Stimulated activated naive CD8-positive, alpha-beta T cell treated with anti-CD3 and anti-CD28 coated beads, Interleukin-15, Interleukin-2, amounts not matched to agents 100 ng/mL and 50 ng/mL, for 24 hours (primary cell): ENCODE measurements around the gene TTC31.
A peak's percentile ranks its signal among the peaks of the same experiment; 100 is the strongest.

ENCODE experiments used
- H3K27ac Mint-ChIP-seq: one replicate; pipeline ENCODE4 v1.8.0; 2021; ENCODE audit warnings: mild to moderate bottlenecking, mixed read lengths
- H3K27me3 Mint-ChIP-seq: one replicate; pipeline ENCODE4 v1.8.0; 2021; ENCODE audit warnings: mixed read lengths
- H3K36me3 Mint-ChIP-seq: one replicate; pipeline ENCODE4 v1.8.0; 2021; ENCODE audit warnings: low read depth, mixed read lengths
- H3K4me1 Mint-ChIP-seq: one replicate; pipeline ENCODE4 v1.8.0; 2021; ENCODE audit warnings: low read depth, mixed read lengths
- H3K4me3 Mint-ChIP-seq: one replicate; pipeline ENCODE4 v1.8.0; 2021; ENCODE audit warnings: mild to moderate bottlenecking, mixed read lengths
- H3K9me3 Mint-ChIP-seq: one replicate; pipeline ENCODE4 v1.8.0; 2021; ENCODE audit warnings: mixed read lengths

TTC31 gene

DNA sequence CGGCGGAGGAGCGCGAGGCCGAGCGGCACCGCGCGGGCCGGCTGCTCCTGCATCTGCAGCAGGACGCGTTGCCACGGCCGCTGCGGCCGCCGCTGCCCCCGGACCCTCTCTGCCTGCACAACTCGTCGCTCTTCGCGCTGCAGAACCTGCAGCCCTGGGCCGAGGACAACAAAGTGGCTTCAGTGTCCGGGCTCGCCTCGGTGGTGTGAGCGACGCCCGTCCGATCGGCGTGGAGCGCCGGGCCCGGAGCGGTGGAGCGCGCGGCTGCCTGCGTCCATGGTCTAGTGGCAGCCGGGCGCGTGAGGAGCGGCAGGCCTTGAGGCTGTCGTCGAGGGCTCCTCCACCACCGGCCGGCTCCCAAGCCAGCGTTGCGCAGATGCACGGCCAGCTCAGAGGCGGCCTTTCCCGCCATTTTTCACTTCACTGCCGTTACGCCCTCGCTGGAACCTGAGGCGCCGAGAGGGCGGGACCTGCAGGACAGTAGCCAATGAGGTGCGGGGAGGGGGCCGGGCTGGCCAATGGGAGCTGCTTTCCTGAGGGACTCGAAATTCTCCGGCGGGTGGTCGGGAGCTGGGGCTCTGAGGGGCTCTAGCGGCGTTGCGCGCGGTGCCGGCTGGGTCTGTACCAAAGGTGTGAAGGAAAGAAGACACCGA lies 33.2 kb downstream of the TTC31 start:
- peaks cover 79% of the 10 kb centered on the region for H3K27me3 Mint-ChIP-seq
- peak overlapping the region; percentile 58 for H3K4me3 Mint-ChIP-seq
- H3K27ac Mint-ChIP-seq, result no peak overlapping the region
- no peaks in the 10 kb centered on the region for H3K9me3 Mint-ChIP-seq
- peaks cover 25% of the 10 kb centered on the region for H3K4me1 Mint-ChIP-seq
- no peaks in the 10 kb centered on the region for H3K36me3 Mint-ChIP-seq

DNA sequence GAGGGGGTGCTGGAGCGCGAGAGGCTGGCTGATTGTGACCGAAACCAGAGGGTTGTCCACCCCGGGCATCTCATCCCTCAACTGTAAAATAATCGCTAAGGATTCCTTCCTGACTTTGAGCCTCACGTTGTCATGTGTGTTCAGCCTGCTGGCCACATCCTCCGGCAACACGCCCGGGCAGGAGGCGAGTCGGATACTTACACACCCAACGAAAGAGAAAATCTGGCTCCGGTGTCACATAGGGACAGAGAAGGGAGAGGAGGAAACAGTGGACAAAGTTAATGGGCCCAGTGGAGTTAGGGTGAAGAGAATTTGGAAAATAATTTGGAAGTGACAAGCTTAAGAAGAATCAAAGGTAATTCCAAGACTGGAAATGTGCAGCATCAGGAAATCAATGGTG lies 33.8 kb downstream of the TTC31 start:
- Mint-ChIP-seq H3K27ac (peak overlapping the region; percentile 14), H3K4me1 (peaks cover 25% of the 10 kb centered on the region), H3K4me3 (peak overlapping the region; percentile 58), H3K9me3 (no peaks in the 10 kb centered on the region), H3K36me3 (no peaks in the 10 kb centered on the region), H3K27me3 (peaks cover 74% of the 10 kb centered on the region)

DNA sequence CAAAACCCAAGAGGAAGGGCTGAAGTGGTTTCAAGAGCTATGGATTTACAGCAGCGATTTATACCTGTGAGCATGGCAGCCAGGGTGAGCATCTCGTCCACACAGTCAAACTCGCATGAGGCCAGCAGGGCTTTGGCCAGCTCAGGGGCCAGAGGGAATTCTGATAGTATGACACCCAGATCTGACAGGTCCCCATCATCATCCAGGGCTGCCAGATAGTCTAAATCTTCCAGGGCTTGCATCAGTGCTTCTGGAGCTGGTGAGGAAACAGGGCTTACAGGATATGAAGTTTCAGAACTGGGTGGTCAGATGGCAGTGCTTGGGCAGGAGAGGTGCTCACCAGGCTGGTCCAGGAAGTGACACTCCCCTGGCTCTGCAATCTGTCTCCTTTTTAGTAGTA lies 39.6 kb downstream of the TTC31 start:
- H3K9me3 Mint-ChIP-seq, result no peaks in the 10 kb centered on the region
- H3K4me1 Mint-ChIP-seq, result peaks cover 15% of the 10 kb centered on the region
- peaks cover 35% of the 10 kb centered on the region for H3K27me3 Mint-ChIP-seq
- no peak overlapping the region for H3K27ac Mint-ChIP-seq
- H3K36me3 Mint-ChIP-seq, result peaks cover 18% of the 10 kb centered on the region
- no peak overlapping the region for H3K4me3 Mint-ChIP-seq

DNA sequence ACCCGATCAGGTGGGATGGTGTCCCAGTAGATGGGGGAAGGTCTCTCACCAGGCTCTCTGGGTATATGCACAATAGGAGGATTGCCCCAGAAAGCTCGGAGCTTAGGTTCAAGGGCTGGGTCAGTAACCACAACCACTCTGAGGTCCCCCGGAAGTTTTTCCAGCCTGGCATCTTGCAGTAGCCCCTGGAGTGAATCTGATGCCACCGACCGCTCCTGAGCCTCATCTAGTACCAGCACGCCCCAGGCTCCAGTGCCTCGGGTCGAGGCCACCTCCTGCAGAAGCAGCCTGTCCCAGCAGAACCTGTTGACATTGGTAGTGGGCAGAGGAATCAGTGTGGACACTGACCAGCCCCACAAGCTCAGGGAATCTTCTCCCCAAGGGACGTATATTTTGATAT lies 41.1 kb downstream of the TTC31 start:
- no peak overlapping the region for H3K4me3 Mint-ChIP-seq
- peaks cover 30% of the 10 kb centered on the region for H3K4me1 Mint-ChIP-seq
- no peak overlapping the region for H3K27ac Mint-ChIP-seq
- H3K27me3 Mint-ChIP-seq, result peaks cover 20% of the 10 kb centered on the region
- no peaks in the 10 kb centered on the region for H3K9me3 Mint-ChIP-seq
- H3K36me3 Mint-ChIP-seq, result peaks cover 33% of the 10 kb centered on the region

DNA sequence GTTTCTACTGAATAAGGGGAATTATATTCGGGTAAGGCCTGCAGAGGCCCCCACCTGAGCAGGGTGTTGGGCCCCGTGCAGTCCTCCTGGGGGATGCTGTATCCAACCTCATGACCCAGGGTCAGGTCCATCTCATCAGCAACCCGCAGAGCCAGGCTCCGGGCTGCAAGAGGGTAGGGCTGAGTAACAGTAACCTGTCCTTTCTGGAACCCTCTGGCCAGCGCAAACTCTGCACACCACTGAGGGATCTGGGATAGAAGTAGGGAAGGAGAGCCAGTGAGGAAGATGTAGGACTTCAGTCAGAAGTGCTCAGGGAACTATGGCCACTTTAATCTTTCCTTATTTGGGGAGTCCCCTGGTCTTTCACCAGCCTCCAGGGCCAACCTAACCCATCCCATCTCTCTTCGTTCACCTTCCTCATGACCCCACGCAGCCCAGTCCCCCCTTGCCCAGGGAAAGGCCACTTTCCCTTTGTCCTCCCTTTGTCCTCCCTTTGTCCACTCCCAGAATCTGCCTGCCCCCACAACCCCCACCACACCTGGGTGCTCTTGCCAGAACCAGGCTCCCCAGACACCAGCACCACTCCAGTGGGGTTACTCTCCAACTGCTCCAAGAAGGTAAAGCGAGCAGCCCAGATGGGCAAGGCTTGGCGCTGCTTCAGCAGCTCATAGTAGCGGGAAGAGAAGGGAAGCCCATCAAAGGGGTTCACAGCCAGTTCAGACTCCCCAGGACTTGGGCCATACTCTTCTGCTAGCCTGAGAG lies 42.3 kb downstream of the TTC31 start:
- Mint-ChIP-seq H3K4me3 (no peak overlapping the region), H3K9me3 (no peaks in the 10 kb centered on the region), H3K27me3 (peaks cover 8% of the 10 kb centered on the region), H3K27ac (no peak overlapping the region), H3K4me1 (peaks cover 30% of the 10 kb centered on the region), H3K36me3 (peaks cover 36% of the 10 kb centered on the region)

DNA sequence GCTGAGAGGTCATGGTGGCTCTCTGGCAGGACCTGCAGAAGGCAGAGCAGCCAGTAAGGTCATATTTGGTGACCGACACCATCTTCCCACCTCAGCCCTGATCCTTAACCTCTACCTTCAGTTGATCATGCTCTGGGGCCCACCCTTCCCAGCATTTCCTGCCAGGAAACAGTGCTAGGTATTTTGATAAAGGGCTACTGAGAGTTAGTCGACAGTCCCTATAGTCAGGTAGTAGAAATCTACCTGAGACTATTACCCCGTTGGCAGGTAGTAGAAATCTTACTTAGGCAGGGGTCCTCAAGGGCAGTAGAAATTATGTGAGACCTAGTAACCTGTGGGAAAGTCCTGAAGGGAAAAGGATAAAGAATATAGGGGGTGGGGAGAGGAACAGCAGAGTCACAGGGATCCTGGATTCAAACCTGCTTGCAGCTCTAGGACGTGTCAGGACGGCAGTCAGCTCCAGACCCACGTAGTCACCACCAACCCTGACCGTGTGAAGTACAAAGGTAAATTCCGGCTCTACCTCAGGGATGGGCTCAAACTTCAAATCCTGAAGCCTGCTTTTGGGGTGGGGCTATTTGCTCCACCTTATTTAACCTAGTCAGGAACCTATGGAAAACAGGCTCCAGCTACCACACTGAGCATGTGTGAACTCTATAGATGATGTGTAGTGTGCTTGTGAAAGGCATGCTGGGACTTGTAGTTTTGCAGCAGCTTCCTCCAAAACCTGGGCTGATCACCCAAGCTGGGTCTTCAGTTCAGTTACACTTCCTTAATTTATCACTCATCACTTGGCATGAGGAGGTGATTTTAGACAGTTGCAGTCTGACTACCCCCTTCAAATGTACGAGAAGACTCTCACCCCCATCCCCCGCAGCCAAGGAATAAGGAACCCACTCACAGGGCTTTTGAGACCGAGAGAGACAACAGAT lies 43.1 kb downstream of the TTC31 start, which contains the start of gene DQX1:
DQX1 (minus strand) TSS at position 515 of the 932 bp plus-strand sequence; CDS start at position 13, 502 bp downstream.
- H3K27me3 Mint-ChIP-seq, result peaks cover 4% of the 10 kb centered on the region
- H3K36me3 Mint-ChIP-seq, result peaks cover 42% of the 10 kb centered on the region
- peaks cover 35% of the 10 kb centered on the region for H3K4me1 Mint-ChIP-seq
- H3K4me3 Mint-ChIP-seq, result peak within 1 kb of the TSS; percentile 99
- no peaks in the 10 kb centered on the region for H3K9me3 Mint-ChIP-seq
- H3K27ac Mint-ChIP-seq, result no peak within 1 kb of the TSS

DNA sequence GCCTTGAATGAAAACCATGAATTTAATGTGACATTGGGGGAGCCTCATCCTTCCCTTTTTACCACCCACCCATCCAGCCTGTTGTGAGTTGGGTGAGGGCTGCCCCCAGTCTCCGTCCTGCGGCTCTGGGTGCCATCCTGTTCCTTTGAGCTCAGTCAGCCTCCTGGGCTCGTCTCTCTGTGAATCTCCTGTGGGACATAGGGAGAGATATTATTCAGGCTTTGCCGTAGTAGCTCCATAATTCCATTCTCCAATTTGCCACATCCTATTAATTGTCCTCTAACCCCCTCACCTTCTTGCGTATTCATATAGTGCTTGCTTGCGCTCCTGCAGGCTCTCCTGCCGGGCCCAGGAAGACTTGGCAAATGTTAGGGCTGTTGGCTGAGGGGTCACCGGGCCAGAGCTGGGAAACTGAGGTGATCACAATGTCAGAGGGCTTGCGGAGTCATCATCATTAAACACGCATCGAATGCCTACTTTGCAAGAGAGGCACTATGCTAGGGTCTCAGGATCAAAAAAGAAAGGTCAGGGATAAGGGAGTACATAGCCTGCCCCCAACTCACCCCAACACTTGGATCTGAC lies 43.9 kb downstream of the TTC31 start:
- peaks cover 4% of the 10 kb centered on the region for H3K27me3 Mint-ChIP-seq
- H3K27ac Mint-ChIP-seq, result no peak overlapping the region
- H3K4me1 Mint-ChIP-seq, result peaks cover 43% of the 10 kb centered on the region
- H3K9me3 Mint-ChIP-seq, result no peaks in the 10 kb centered on the region
- peaks cover 49% of the 10 kb centered on the region for H3K36me3 Mint-ChIP-seq
- peak overlapping the region; percentile 99 for H3K4me3 Mint-ChIP-seq

DNA sequence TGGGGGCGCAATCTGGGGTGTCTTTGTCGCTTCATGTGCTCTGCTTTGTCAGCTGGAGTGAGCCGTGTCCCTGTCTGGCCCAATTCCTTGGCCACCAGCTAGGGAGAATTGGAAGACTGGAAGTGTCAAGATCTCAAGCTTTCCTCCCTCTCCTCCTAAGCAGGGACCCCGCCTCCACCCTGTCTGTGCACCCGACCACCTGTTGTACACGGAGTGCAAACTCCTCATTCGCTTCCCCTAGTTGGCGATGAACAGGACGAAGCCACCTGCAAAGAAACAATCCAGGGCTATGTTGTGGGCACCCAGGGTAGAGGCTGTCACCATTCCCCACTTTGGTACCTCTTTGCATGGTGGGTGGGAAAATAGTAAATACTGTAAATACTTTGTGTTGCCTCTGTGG lies 44.9 kb downstream of the TTC31 start:
- Mint-ChIP-seq H3K9me3 (no peaks in the 10 kb centered on the region), H3K4me3 (peak overlapping the region; percentile 99), H3K27me3 (no peaks in the 10 kb centered on the region), H3K4me1 (peaks cover 50% of the 10 kb centered on the region), H3K36me3 (peaks cover 59% of the 10 kb centered on the region), H3K27ac (peak overlapping the region; percentile 98)

DNA sequence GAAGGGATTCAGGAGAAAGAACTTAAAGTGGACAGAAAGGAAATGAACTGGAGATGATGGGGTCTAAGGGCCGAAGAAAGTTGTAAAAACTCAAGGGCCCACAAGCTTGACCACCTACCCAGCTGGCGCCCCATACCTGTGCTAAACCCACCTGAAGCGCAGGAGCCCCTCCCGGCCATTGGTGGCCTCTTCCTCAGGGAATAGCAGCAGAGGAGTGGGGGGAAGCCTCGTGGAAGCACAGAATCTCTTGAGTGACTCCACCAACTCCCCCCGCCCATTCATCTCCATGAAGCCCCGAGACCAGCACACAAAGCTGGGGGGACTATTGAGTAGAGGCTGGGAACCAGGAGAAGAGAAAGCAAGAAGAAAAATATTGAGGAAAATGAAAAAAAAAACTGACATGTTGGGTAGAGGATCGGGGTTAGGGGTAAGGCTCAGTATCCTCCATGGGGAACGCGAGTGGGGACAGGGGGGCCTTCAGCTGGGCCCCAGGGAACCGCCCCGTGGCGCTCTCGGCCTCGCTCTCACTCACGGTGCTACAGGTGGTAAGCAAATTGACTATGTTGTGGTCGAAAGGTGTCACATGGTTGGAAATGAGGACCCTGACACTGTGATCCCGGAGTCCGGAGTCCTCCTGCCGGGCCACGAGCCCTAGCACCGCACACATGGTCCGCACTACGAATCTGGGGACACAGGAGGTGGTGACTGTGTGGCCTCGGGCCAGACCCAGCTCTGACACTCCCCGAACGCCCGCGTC lies 45.9 kb downstream of the TTC31 start:
- peaks cover 60% of the 10 kb centered on the region for H3K36me3 Mint-ChIP-seq
- H3K27ac Mint-ChIP-seq, result peak overlapping the region; percentile 98
- H3K9me3 Mint-ChIP-seq, result no peaks in the 10 kb centered on the region
- H3K4me3 Mint-ChIP-seq, result peak overlapping the region; percentile 99
- peaks cover 50% of the 10 kb centered on the region for H3K4me1 Mint-ChIP-seq
- no peaks in the 10 kb centered on the region for H3K27me3 Mint-ChIP-seq

DNA sequence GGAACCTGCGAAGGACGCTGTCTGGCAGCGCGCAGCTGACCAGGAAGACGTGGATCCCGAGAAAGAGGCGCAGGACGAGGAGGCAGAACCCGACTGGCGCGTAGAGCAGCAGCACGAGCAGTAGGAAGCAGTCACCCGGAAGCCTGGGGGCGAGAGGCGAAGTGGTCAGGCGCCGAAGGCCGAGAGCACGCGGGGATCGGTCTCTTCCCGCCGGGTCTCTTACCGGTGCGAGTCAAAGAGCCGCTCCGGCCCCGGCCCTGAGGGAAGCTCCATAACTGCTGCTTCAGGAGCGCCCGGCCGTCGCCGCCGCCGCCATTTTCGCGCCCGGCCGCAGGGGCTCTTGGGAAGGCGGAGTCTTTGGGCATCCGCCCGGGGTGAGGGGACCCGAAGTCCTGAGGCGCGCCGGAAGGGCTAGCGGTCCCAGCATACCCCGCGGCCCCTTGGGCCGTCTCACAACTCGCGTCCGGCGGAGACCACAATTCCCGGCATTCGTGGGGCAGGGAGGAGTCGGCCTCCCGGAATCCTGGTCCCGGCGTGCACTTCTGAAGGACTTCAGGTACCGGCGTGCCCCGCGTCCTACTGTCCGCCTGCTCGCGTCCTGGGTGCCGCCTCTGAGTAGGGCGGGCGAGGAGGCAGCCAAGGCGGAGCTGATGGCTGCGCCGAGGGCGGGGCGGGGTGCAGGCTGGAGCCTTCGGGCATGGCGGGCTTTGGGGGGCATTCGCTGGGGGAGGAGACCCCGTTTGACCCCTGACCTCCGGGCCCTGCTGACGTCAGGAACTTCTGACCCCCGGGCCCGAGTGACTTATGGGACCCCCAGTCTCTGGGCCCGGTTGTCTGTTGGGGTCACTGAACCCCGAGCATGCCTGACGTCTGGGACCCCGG lies 46.7 kb downstream of the TTC31 start, which contains the start of the genes AUP1 and HTRA2:
AUP1 (minus strand) TSS at position 350 of the 882 bp plus-strand sequence; CDS start at position 273, 77 bp downstream.
HTRA2 (plus strand) TSS at position 577 of the 882 bp plus-strand sequence; CDS start at position 651, 74 bp downstream.
- Mint-ChIP-seq H3K9me3 (no peaks in the 10 kb centered on the region), H3K27ac (peak within 1 kb of the TSS; percentile 98), H3K27me3 (no peaks in the 10 kb centered on the region), H3K4me3 (peak within 1 kb of the TSS; percentile 99), H3K36me3 (peaks cover 63% of the 10 kb centered on the region), H3K4me1 (peaks cover 50% of the 10 kb centered on the region)

DNA sequence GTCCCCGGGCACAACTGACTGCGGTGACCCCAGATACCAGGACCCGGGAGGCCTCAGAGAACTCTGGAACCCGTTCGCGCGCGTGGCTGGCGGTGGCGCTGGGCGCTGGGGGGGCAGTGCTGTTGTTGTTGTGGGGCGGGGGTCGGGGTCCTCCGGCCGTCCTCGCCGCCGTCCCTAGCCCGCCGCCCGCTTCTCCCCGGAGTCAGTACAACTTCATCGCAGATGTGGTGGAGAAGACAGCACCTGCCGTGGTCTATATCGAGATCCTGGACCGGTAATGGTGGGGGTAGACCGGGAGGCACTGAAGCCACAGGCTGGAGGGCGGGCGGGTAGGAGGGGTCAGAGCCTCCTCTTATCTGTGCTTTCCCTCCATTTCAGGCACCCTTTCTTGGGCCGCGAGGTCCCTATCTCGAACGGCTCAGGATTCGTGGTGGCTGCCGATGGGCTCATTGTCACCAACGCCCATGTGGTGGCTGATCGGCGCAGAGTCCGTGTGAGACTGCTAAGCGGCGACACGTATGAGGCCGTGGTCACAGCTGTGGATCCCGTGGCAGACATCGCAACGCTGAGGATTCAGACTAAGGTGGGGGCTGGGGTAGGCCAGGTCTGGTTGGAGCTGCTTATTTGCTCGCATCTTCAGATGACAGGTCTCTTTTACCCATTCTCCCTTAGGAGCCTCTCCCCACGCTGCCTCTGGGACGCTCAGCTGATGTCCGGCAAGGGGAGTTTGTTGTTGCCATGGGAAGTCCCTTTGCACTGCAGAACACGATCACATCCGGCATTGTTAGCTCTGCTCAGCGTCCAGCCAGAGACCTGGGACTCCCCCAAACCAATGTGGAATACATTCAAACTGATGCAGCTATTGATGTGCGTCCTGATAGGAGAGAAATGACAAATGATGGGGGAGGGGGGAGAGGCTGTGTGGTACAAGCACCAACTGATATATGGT lies 47.6 kb downstream of the TTC31 start:
- H3K9me3 Mint-ChIP-seq, result no peaks in the 10 kb centered on the region
- H3K36me3 Mint-ChIP-seq, result peaks cover 63% of the 10 kb centered on the region
- peaks cover 50% of the 10 kb centered on the region for H3K4me1 Mint-ChIP-seq
- H3K4me3 Mint-ChIP-seq, result peak overlapping the region; percentile 99
- H3K27ac Mint-ChIP-seq, result peak overlapping the region; percentile 78
- no peaks in the 10 kb centered on the region for H3K27me3 Mint-ChIP-seq

DNA sequence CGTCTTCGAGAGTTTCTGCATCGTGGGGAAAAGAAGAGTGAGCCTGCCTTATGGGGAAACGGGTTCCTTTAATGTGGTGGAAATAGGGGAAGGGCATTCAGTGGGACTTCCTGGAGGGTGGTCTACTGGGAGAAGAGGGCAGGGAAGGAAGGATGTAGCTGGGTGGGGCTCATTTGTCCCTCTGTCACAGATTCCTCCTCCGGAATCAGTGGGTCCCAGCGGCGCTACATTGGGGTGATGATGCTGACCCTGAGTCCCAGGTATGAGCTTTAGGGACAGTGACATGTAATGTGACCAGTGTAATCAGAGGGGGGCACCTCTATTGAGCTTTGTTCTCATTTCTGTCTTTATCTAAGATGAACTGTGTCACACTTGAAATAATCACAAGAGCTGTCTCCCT lies 48.8 kb downstream of the TTC31 start:
- H3K4me3 Mint-ChIP-seq, result peak overlapping the region; percentile 99
- no peaks in the 10 kb centered on the region for H3K27me3 Mint-ChIP-seq
- no peaks in the 10 kb centered on the region for H3K9me3 Mint-ChIP-seq
- H3K27ac Mint-ChIP-seq, result peak overlapping the region; percentile 78
- peaks cover 53% of the 10 kb centered on the region for H3K36me3 Mint-ChIP-seq
- H3K4me1 Mint-ChIP-seq, result peaks cover 44% of the 10 kb centered on the region
